Activated effector memory CD4-positive, alpha-beta T cell treated with anti-CD3 and anti-CD28 coated beads, Interleukin-2, amount 50 U/mL, for 16 hours (primary cell): ENCODE data around the gene BNC2.

Experiments
- DNase-seq: peaks from one replicate; pipeline ENCODE4 v3.0.0-alpha.2; 2020

The BNC2 gene

DNA sequence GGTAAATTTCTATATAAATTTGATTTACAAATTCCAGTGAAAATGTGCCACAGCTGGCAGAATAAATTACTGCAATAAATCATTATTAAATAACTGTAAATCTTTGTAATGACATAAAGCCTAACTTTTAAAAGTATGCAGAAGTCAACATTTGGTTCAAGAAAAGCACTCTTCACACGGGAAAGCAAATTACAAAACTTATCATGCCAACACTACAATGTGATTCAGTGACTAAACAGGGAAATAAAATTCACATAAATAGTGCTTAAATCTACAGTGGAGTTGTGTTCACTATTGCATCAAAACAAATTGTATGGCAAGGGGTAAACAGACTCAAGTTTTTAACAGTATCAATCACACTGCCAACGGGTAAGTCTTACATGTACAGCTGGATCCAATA is 117.2 kb downstream of the BNC2 start:
- no peak for DNase-seq

GRCh38 chr9:16752601-16753000 is 117.9 kb downstream of the BNC2 start:
- DNase-seq, result no peak

DNA sequence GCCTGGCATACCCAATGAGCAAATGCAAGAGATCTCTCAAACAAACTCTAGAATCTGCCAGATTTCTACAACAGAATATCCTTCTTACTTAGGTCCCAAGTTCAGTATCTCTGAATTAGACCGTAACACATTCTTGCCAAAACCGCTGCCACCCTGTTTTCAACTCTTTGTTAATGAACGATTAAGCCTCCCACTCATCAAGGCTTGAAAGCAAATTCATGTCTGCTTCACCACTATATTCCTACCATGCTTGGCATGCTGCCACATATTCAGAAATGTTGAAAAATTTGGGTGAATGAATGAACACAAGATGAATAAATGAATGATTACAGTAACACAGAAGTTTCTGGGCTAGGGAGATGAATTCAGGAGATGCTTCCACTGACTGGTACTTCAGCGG is 119.9 kb downstream of the BNC2 start:
- DNase-seq, result no peak

DNA sequence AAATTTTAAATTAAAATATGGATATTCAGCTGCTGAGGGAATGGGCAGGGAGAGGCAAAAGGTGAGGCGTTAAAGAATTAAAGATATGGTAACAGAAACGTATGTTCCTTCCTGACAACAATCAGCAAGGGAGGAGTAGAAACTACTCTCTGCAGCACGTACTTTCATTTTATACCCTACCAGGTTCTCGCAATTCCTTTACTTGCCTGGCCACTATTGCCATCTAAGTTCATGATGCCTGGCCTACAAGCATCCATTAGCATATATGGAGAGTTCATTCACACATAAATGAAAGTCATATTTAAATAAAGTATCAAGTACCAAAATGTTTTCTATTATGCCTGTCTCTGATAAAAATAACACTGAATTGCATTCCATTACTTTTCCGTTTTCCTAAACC is 125.1 kb downstream of the BNC2 start:
- no peak for DNase-seq

- no peak for DNase-seq
Measured at GRCh38 chr9:16744394-16744793, 126.1 kb downstream of the BNC2 start.

DNA sequence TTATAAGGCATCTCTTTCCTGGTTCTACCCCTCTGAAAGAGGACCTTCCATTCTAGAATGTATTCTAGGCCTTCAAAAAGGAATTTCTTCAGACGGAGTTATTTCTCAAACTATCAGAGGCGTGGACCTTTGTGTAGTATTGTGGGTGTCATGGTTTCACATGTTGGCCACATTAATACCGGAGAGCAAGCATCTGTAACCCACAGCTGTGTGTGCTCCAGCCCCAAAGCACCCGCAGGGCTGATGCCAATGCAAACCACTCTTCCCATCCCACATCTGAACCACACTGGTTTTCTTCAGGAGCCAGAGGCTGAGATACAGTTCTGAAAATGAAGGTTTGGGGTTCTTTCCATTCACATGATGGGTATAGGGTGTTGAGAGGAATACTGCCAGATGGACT is 127.1 kb downstream of the BNC2 start:
- no peak for DNase-seq

DNA sequence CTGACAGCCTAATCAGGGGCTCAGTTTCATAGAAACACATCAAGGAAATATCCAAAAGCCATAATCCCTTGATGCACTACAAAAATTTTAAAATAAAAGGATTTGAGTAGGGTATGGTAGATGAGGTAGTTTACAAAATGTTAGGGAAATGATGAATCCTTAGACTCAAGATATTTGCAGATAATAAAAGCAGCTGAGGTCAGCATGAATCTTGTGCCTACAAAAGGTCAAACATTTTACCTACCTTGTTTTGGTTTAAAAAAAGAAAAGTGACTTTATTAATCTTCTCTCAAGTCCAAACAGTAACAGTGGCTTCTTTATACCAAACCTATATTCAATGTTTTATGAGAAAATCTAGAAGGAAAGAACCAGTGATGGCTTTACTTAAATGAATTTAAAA is 135.5 kb downstream of the BNC2 start:
- DNase-seq, result no peak

DNA sequence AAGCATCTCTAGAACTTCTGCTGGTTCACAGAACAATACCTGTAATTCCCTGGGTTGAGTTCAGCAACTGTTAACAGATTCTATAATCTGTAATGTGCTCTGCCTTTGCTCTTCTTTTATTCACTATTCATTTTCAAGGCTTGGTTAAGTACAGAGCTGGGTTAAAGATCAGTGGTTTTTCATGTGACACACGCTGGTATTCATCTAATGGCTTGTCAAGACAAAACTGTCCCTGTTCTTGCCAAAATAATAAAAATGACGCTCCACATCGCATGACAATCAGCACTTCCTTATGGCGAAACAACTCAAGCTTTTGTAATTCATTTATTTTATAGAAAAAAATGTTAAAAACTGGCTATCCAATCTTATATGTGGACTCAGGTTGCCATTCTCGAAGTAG is 137.9 kb downstream of the BNC2 start:
- DNase-seq, result no peak

- no peak for DNase-seq
Measured at GRCh38 chr9:16730162-16730561, 140.3 kb downstream of the BNC2 start.

DNA sequence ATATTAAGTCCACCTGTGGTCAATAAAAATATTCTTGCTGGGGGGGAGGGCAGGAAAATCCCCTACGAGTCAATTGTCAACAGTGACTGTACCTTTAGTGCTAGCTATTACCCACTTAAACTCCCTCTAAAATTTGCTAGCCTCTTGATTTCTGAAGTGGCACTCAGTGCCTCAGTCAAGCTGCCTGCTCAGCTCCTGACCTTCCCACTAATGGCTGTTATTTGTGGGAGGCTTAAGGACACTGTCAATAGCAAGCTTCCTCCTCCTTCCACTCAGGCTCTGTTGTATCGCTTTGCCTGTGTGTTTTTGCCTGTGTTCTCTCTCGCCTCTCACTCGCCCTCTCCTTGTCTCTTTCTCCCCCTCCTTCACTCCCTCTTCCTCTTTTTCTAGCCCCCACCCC is 140.8 kb downstream of the BNC2 start:
- DNase-seq, result no peak

DNA sequence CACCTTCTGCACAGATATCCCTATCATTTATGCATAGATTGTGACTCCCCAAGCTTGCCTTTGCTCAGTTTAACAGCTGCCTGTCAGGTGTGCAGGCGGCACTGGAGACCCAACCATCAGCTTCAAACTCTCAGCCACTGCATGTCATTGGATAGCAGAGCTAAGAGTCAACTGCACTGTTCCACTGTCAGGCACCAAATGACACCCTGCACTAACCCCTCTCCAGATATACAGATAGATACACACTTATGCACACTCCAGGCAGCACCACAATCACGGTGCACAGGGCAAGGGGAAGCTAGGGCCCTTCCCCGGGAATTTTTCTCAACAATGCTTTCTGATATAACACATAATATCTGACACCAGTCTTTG is 142.3 kb downstream of the BNC2 start:
- no peak for DNase-seq

DNA sequence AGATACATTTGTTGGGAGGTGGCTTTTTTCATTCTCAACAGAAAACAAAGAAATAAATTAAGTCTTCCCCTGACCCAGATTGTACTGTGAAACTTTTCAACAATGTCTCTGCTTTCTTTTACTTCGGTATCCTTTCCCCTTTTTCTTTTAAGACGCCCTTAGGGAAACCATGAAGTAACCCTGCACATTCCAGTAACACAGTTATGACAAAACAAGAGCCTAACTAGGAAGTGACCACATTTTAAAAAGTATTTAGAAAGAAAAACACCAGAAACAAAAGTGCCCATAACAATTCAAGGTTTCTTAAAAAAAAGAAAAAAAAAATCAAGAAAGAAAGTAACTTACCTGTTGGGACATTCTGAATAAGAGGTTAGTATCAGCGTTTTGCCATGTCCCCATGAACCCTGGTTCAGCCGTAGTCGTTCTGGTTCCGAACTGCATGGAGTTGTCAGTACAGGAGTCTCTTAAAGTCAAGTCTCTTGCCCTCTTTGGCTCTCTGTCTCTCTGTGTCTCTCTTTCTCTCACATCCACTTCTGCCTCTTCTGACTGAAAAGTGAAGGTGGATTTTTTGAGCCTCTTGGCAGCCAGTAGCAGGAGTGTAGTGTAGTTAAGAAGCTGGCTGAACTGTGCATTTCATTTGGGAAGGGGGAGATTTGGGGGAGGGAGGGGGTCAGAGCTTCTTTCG is 142.9 kb downstream of the BNC2 start:
- DNase-seq, result no peak

- no peak for DNase-seq
Measured at GRCh38 chr9:16726718-16727451, 143.6 kb downstream of the BNC2 start.

GRCh38 chr9:16726029-16726428 is 144.4 kb downstream of the BNC2 start:
- no peak for DNase-seq

DNA sequence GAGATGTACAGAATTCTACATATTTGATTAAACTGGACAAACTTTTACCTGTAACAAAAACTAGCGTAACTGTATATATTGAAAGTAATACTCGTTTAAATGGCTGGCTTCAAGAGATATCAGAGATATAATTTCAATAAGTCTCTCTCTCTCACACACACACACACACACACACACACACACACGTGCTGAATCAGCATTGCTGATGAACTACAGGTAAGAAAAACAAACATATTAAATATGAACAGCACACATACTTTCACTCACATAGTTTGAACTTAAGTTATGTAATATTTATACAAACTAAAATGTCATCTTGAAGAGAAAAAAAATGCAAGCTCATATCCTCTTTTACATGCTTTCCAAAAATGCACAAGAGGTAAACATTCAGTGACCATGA is 145.4 kb downstream of the BNC2 start:
- no peak for DNase-seq

DNA sequence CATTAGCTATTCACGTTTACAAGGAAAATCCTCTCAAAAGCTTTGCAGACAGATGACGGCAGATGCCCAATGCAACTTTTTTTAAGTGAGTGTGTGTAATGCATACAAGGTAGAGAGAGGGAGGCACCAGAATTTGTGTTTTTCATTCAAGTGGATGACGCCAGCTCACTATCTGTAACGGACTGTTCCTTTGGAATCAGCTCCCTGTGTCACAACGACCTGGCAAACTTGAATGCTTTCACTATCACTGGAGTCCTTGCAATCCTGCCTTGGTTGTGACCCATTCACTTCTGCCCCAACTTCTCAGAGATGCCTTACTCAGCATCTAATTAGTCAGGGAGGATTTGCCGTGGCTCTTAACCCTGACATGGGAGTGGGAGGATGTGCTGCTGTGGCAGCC is 148.5 kb downstream of the BNC2 start:
- no peak for DNase-seq

DNA sequence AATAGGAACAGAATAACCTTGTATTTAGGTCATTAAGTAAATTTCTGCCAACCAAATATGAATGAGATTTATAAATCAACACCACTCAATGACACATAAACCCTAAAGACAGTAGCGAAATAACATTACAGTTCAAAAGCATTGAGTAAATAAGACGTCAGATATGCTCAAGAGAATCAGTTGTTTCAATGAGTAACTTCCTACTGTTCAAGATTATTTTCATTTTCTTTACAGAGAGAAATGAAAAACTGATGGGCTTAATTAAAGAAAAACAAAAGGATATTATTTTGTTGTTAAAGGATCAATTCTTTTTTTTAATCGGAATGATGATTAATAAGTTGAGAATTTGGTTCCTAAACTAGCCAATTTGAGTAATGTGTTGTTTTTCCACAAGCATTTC is 150.1 kb downstream of the BNC2 start:
- DNase-seq, result no peak

DNA sequence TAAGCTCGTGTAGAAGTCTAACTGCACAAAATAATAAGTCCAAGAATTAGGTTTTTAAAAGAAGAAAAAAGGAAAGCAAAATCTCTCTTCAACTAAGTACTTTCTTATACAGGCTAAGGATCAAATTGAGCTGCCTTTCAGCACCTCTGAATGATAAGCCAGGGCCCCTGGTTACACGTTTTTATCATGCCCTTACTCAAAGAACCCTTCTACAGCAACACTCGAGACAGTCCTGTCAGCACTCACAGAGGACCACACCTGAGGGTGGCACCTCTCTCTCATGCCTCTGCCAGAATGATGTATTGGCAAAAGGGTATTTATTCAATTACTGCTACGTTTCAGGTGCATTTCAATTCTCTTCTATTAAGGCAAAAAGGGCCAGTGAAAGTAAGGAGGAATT is 150.5 kb downstream of the BNC2 start:
- no peak for DNase-seq

DNA sequence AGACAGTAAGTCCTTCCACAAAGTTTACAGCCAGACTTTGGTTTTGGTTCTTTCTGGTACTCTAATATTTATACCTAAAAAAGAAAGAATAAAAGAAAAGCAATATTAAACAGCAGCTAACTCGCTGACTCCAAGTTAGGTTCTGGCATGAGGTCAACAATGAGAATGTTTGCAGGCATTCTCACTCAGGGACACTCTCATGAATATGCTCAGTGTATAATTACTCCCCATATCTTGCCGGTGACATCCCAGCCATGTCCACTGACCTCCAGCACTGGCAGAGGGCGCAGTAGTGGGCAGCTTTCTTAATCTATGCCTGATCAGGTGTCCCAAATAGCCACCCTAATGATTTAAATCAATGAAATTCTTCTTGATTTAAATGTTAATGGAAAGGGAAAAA is 151.5 kb downstream of the BNC2 start:
- no peak for DNase-seq

GRCh38 chr9:16718296-16718695 is 152.2 kb downstream of the BNC2 start:
- no peak for DNase-seq

DNA sequence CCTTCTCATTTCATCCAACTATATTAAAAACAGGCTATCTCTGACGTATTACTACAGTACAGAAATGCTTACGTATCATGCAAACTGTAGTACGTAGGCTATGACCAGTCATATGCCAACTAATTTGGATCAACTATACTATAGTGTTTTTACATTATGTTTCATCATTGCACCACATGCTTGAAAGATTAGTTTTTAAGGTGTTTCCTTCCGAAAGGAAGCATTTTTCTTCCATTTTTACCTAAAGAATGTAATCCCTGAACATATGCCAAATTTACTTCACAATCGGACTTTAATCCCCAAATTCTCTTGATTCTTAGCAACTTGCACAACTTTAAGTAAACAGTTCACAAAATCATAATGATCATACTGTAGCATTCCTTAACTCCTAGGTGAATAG is 153.9 kb downstream of the BNC2 start:
- no peak for DNase-seq

GRCh38 chr9:16715404-16715803 is 155.1 kb downstream of the BNC2 start:
- no peak for DNase-seq

GRCh38 chr9:16712787-16713186 is 157.7 kb downstream of the BNC2 start:
- DNase-seq, result no peak

- no peak for DNase-seq
Measured at GRCh38 chr9:16710888-16711287, 159.6 kb downstream of the BNC2 start.

- no peak for DNase-seq
Measured at GRCh38 chr9:16709924-16710323, 160.5 kb downstream of the BNC2 start.
